ENCODE measurements around the gene SERF2.
"Not testable (repeated sequence)": the region's sequence is repeated elsewhere in the genome, so short reads cannot be mapped to it uniquely, and the experiment has no call there.

SERF2 gene

GRCh38 chr15:43794269-43795037 lies 2.3 kb downstream of the SERF2 start:
- DNase-seq = no peak

- no peak for DNase-seq
Measured at GRCh38 chr15:43795197-43795596, 3.1 kb downstream of the SERF2 start.

GRCh38 chr15:43795997-43796396 lies 3.9 kb downstream of the SERF2 start:
- DNase-seq = no peak

GRCh38 chr15:43796566-43796965 lies 4.4 kb downstream of the SERF2 start:
- no peak for DNase-seq

DNA sequence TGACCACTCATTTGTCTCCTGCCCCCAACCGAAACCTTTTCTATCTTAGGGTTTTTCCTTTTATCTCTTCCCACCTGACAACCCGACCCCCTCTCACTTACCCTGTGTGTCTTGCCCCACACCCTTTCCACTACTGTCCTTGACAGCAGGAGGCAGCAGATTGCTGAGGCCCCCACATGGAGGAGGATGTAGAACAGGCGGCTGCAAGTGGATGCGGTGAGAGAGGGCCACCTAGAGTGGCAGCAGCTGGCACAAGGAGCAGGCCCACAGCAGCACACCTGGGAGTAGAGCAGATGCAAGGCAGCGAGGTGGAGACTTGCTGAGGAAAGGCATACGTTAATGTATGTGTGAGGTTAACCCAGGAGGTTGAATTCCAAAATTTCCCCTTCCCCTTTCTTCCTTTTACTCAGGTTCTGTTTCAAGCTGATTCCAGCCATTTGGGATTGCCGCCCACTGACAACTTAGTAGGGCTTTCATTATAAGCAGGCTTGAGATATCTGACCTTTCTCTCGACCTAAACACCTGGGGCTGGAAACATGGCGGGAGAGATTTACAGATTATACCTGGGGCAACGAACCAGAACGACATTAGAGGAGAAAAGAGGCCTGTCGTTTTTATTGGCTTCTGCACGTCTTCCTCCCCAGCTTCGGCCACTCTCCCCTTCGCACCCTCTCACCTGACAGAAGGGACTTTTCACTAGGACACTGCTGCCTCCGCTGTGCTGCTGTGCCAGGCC lies 7.3 kb downstream of the SERF2 start:
- no peak for DNase-seq

- DNase-seq = no peak
Measured at GRCh38 chr15:43799945-43800285, 7.8 kb downstream of the SERF2 start, which contains the start of gene SERINC4. Gene SERINC4 (minus strand): TSS chr15:43800220. CDS start chr15:43799986, 234 bp downstream.

- DNase-seq = peak; percentile 74
Measured at GRCh38 chr15:43800286-43801141, 8.4 kb downstream of the SERF2 start, which contains the start of gene HYPK. Gene HYPK (plus strand): TSS chr15:43800599. CDS start chr15:43800623, 24 bp downstream.

DNA sequence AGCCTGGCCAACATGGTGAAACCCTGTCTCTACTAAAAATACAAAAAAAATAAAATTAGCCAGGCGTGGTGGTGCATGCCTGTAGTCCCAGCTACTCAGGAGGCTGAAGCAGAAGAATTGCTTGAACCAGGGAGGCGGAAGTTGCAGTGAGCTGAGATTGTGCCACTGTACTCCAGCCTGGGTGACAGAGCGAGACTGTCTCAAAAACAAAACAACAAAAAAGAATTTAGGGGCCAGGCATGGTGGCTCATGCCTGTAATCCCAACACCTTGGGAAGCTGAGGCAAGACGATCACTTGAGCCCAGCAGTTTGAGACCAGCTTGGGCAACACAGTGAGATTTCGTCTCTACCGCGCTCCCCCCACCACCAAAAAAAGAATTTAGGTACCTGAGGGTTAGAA lies 10.6 kb downstream of the SERF2 start:
- not testable (repeated sequence) for DNase-seq

DNA sequence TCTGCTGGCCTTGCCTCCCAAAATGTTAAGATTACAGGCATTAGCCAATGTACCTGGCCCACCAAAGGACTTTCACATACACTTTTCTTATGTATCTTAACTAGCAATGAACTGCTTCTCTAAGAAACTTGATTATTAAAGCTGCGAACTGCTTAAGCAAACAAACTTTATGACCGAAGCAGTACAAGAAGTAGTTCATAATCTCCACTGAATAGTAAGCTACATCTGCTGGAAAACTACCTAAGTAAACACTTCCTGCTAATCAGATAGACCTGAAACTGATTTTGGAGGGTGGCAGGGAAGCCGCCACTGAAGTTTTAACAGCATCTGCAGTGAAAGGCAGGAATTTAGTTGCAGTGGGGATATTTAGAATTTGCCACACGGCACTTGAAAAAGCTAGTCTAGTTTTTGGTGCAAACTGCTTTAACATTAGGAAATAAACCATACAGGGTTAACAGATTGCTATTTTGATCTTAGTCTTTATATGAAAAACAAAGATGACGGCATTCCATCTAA lies 16.4 kb downstream of the SERF2 start:
- DNase-seq = no peak

- DNase-seq = no peak
Measured at GRCh38 chr15:43808960-43809678, 17.0 kb downstream of the SERF2 start.

DNA sequence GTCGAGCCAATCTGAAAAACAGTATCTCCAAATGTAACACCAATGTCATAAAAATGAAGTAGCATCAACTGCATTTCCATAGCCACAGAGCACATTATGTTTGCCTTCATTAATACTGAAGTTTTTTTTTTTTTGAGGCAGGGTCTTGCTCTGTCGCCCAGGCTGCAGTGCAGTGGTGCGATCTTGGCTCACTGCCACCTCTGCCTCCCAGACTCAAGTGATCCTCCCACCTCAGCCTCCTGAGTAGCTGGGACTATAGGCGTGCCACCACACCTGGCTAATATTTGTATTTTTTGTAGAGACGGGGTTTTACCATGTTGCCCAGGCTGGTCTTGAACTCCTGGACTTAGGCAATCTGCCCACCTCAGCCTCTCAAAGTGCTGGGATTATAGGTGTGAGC lies 22.9 kb downstream of the SERF2 start:
- not testable (repeated sequence) for DNase-seq

- no peak for DNase-seq
Measured at GRCh38 chr15:43821505-43821904, 29.4 kb downstream of the SERF2 start.

GRCh38 chr15:43824302-43825246 lies 32.5 kb downstream of the SERF2 start, which contains the start of gene MFAP1:
Gene MFAP1 (minus strand): TSS chr15:43824690. CDS start chr15:43824569, 121 bp downstream.
- DNase-seq = peak; percentile 96

- not testable (repeated sequence) for DNase-seq
Measured at GRCh38 chr15:43825305-43825704, 33.2 kb downstream of the SERF2 start.

- DNase-seq = no peak
Measured at GRCh38 chr15:43826029-43826507, 33.9 kb downstream of the SERF2 start.

DNA sequence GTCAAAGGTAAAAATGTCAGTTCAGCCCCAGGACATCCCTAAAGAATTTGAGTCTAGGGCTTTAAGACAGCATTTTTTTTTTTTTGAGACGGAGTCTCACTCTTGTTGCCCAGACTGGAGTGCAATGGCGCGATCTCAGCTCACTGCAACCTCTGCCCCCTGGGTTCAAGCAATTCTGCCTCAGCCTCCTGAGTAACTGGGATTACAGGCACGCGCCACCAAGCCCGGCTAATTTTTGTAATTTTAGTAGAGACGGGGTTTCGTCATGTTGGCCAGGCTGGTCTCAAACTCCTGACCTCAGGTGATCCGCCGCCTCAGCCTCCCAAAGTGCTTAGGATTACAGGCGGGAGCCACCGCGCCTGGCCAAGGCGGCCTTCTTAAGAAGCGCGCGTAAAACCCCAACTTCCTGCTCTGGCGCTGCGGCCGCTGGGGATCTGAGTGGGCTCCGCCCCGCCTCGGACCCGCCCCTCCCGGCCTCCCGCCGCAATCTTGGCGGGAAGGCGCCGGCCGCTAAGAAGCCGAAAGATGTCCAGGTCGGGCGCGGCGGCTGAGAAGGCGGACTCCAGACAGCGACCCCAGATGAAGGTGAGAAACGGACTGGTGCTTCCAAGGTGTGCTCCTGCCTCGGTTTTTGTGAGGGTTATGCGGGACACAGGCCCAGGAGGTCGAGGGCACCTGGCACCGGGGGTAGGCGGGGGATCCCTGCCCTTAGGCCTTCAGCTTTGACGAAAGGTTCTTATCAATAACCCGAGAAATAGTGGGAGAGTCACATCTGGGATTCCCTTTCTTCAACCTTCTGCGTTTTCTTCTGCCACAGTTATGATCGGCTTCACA lies 34.6 kb downstream of the SERF2 start, which contains the start of gene WDR76:
Gene WDR76, plus strand, starts transcription at position 495 of the 834 bp plus-strand sequence. Its CDS starts 31 bp downstream, at position 526.
- peak; percentile 74 for DNase-seq

GRCh38 chr15:43828061-43828657 lies 36.0 kb downstream of the SERF2 start:
- peak; percentile 5 for DNase-seq

- DNase-seq = not testable (repeated sequence)
Measured at GRCh38 chr15:43829951-43830540, 37.9 kb downstream of the SERF2 start.
